Fibroblast of lung (primary cell): ENCODE results near the gene ZNF609. TPM values are rescaled to one million over a fixed set of nuclear protein-coding genes. Genes with fewer than 3 reads are reported as not detected.
A peak's percentile ranks its signal among the peaks of the same experiment; 100 is the strongest.
"Not testable (repeated sequence)": the region's sequence is repeated elsewhere in the genome, so short reads cannot be mapped to it uniquely, and the experiment has no call there.

Experiments used
- DNase-seq, 2 donors: peaks; one replicate each; pipeline versions ENCODE4 v3.0.0 to v3.0.0-alpha.2; 2010; ENCODE audit warnings: low read depth in 2 of 2
- H2AFZ ChIP-seq: 2 replicates; pipeline ENCODE4 v1.5.1; 2012; ENCODE audit warnings: low read length, control low read depth, inconsistent platforms
- H3K27ac ChIP-seq: 2 replicates; pipeline ENCODE4 v1.5.1; 2011; ENCODE audit warnings: low read length, control low read depth; ENCODE audit not compliant: insufficient read depth
- H3K27me3 ChIP-seq: 2 replicates; pipeline ENCODE4 v1.5.1; 2011; ENCODE audit warnings: mild to moderate bottlenecking, low read length; ENCODE audit not compliant: control insufficient read depth, insufficient read depth
- H3K36me3 ChIP-seq: 2 replicates; pipeline ENCODE4 v1.5.1; 2011; ENCODE audit warnings: low read length; ENCODE audit not compliant: control insufficient read depth, insufficient read depth
- H3K4me1 ChIP-seq: 2 replicates; pipeline ENCODE4 v1.5.1; 2011; ENCODE audit warnings: low read length; ENCODE audit not compliant: control insufficient read depth, insufficient read depth; ENCODE audit errors: extremely low read depth
- H3K4me2 ChIP-seq: 2 replicates; pipeline ENCODE4 v1.5.1; 2011; ENCODE audit warnings: low read length, control low read depth; ENCODE audit not compliant: insufficient read depth; ENCODE audit errors: extremely low read depth
- H3K4me3 ChIP-seq, 4 experiments: fragments of 200-600 bp in 1 of 4; sonication (generic) in 1 of 4; replicated peaks in 1 of 4; 2 replicates each; pipeline ENCODE4 v1.5.1; 2011 to 2016; ENCODE audit warnings: low read length in 4 of 4, low read depth in 3 of 4, mild to moderate bottlenecking in 3 of 4, control low read depth in 2 of 4, inconsistent platforms in 1 of 4, mixed read lengths in 1 of 4; ENCODE audit not compliant: insufficient read depth in 1 of 4; ENCODE audit errors: control extremely low read depth in 1 of 4
- H3K79me2 ChIP-seq: 2 replicates; pipeline ENCODE4 v1.5.1; 2012; ENCODE audit warnings: mild to moderate bottlenecking, low read length, inconsistent platforms; ENCODE audit not compliant: control insufficient read depth, insufficient read depth
- H3K9ac ChIP-seq: 2 replicates; pipeline ENCODE4 v1.5.1; 2011; ENCODE audit warnings: mild to moderate bottlenecking, low read length, control low read depth; ENCODE audit not compliant: insufficient read depth
- H3K9me3 ChIP-seq: 2 replicates; pipeline ENCODE4 v1.5.1; 2012; ENCODE audit warnings: low read depth, low read length; ENCODE audit not compliant: control insufficient read depth, insufficient read depth
- H4K20me1 ChIP-seq: 2 replicates; pipeline ENCODE4 v1.5.1; 2011; ENCODE audit warnings: low read length; ENCODE audit not compliant: control insufficient read depth, insufficient read depth; ENCODE audit errors: extremely low read depth
- EZH2 ChIP-seq: IDR thresholded peaks from 2 replicates; pipeline ENCODE4 v1.5.1; 2012; ENCODE audit warnings: low read length, control low read depth, mild to moderate bottlenecking; ENCODE audit errors: missing control alignments
- polyA plus RNA-seq, 2 donors: library from polyadenylated mRNA; depleted of rRNA in 1 of 2; stranded (reverse) in 1 of 2; unstranded in 1 of 2; fragments of >200 nt; gene quantifications; 2 replicates each; pipeline ENCODE4 v1.2.1, GENCODE V29; 2011 to 2012; ENCODE audit warnings: missing spikeins in 1 of 2
- total RNA-seq: library from RNA; depleted of rRNA; stranded (reverse); fragments of >200 nt; gene quantifications from 2 replicates; pipeline ENCODE4 v1.2.1, GENCODE V29; 2014
- TF ChIP-seq, protein P1 (sequence below), 2 donors: IDR thresholded peaks in 1 of 2; conservative IDR thresholded peaks in 1 of 2; 1 replicate in 1 of 2; 2 replicates in 1 of 2; pipeline ENCODE4 v1.5.1; 2011 to 2012; ENCODE audit warnings: low read length in 2 of 2, control low read depth in 1 of 2, inconsistent platforms in 1 of 2, low read depth in 1 of 2, mild to moderate bottlenecking in 1 of 2

ZNF609 gene
- total and polyA plus RNA-seq, 2 donors (not counting 1 experiment from before 2014, with no cell fraction given): 10.8 to 14.7 TPM

DNA sequence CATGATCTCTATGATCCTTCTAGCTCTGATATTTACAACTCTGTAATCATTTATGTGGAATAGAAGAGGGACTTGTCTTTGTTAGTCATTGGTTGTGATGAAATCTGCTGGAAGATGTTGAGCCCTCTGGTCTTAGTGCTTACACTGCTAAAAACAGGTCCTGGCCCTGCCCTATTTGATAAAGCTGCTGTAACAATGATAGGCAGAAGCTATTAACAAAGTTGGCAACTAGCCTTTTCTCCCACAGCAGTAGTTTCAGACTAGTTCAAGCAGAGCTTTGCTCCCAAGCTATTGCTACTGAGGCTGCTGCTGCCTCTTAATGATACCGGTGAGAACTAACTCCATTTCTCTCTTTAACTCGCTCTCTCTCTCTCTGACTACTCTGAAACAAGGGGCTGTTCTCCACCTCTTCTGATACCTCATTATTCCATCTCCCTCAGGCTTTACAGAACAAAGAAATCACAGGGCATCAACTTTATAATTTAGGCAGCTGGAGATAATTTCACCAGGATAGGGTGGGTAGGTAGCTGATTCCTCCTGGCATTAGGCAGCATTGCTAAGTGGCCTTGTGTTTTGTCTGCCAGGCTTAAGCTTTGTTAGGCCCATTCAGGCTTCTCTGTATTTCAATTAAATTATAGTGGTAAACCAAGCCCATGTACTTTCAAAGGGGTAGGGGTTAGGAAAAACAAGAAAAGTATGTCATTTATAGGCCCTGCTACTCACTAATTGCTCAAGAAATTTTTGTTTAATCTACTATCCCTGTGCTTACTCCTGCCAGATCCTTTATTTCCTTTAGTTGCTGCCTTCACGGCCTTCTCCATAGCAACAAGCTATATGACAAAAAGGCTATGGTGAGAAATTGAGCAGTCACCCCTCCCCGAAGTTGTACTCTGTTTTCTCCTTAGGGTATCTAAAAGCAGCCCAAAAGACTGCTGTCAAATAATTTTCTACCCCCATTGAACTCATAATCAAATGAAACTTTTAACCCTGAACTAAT lies 175.4 kb downstream of the ZNF609 start:
- no peak overlapping the region for H3K27ac ChIP-seq
- no peaks in the 10 kb centered on the region for H3K36me3 ChIP-seq
- no peak overlapping the region for H3K4me2 ChIP-seq
- peak; percentile 86 to 89 for DNase-seq
- TF ChIP-seq, protein P1, sequence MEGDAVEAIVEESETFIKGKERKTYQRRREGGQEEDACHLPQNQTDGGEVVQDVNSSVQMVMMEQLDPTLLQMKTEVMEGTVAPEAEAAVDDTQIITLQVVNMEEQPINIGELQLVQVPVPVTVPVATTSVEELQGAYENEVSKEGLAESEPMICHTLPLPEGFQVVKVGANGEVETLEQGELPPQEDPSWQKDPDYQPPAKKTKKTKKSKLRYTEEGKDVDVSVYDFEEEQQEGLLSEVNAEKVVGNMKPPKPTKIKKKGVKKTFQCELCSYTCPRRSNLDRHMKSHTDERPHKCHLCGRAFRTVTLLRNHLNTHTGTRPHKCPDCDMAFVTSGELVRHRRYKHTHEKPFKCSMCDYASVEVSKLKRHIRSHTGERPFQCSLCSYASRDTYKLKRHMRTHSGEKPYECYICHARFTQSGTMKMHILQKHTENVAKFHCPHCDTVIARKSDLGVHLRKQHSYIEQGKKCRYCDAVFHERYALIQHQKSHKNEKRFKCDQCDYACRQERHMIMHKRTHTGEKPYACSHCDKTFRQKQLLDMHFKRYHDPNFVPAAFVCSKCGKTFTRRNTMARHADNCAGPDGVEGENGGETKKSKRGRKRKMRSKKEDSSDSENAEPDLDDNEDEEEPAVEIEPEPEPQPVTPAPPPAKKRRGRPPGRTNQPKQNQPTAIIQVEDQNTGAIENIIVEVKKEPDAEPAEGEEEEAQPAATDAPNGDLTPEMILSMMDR (conservative IDR thresholded peaks at IDR 0.05 in 1 of 2, IDR thresholded peaks at IDR 0.05 in 1 of 2; ENCODE audit: low read depth in 1 of 2, low read length in 2 of 2): no peak
- no peak for TF ChIP-seq EZH2
- no peaks in the 10 kb centered on the region for H4K20me1 ChIP-seq
- H3K9ac ChIP-seq: no peak overlapping the region
- no peaks in the 10 kb centered on the region for H3K27me3 ChIP-seq
- H2AFZ ChIP-seq: no peak overlapping the region
- H3K79me2 ChIP-seq: peaks cover 2% of the 10 kb centered on the region
- H3K4me1 ChIP-seq: peaks cover 3% of the 10 kb centered on the region
- H3K9me3 ChIP-seq: no peaks in the 10 kb centered on the region
- no peak overlapping the region for H3K4me3 ChIP-seq

DNA sequence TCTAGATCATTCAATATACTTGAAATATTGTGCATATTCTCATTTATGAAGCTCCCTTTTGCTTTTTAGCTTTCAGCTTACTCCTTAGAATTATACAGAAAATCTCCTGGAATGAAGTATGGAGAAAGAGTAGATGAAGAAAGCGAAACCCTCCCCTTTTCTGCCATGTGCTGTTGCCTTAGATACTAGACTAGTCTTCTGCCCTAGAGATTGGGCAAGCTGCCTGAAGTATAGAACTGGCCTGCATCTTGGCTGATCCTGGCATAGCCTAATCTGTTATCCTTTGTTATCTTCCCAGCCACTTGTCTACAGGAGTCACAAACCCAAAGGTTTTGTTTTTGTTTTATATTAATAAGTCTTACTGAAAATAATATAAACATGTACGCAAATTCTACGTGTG lies 176.2 kb downstream of the ZNF609 start:
- H2AFZ ChIP-seq: no peak overlapping the region
- H3K79me2 ChIP-seq: peaks cover 2% of the 10 kb centered on the region
- no peaks in the 10 kb centered on the region for H3K27me3 ChIP-seq
- no peak overlapping the region for H3K9ac ChIP-seq
- H4K20me1 ChIP-seq: no peaks in the 10 kb centered on the region
- no peak overlapping the region for H3K4me3 ChIP-seq
- H3K27ac ChIP-seq: no peak overlapping the region
- H3K4me2 ChIP-seq: no peak overlapping the region
- H3K36me3 ChIP-seq: no peaks in the 10 kb centered on the region
- peak in 1 of 2 donors; percentile 9 for DNase-seq
- H3K4me1 ChIP-seq: peaks cover 3% of the 10 kb centered on the region
- no peaks in the 10 kb centered on the region for H3K9me3 ChIP-seq
- TF ChIP-seq, protein P1 (conservative IDR thresholded peaks at IDR 0.05 in 1 of 2, IDR thresholded peaks at IDR 0.05 in 1 of 2; ENCODE audit: low read depth in 1 of 2, low read length in 2 of 2): no peak
- TF ChIP-seq EZH2: no peak

DNA sequence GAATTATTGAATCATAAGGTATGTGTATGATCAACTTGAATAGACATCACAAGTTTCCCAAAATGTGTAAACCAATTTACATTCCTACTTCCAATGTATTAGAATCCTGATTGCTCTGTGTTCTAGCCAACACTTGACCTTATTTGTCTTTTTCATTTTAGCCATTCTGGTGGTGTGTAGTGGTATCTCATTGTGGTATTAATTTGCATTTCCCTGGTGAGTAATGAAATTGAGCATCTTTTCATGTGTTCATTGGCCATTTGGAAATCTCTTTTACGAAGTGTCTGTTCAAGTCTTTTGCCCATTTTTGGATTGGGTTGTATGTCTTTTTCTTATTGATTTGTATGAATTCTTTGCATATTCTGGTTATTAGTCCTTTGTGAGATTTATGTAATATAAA lies 177.0 kb downstream of the ZNF609 start:
- H2AFZ ChIP-seq: no peak overlapping the region
- peaks cover 3% of the 10 kb centered on the region for H3K4me1 ChIP-seq
- no peak overlapping the region for H3K4me3 ChIP-seq
- no peaks in the 10 kb centered on the region for H3K36me3 ChIP-seq
- no peaks in the 10 kb centered on the region for H3K27me3 ChIP-seq
- no peaks in the 10 kb centered on the region for H3K9me3 ChIP-seq
- H3K79me2 ChIP-seq: no peaks in the 10 kb centered on the region
- no peak overlapping the region for H3K27ac ChIP-seq
- no peak overlapping the region for H3K4me2 ChIP-seq
- TF ChIP-seq EZH2: no peak
- TF ChIP-seq, protein P1 (conservative IDR thresholded peaks at IDR 0.05 in 1 of 2, IDR thresholded peaks at IDR 0.05 in 1 of 2; ENCODE audit: low read depth in 1 of 2, low read length in 2 of 2): no peak
- H3K9ac ChIP-seq: no peak overlapping the region
- DNase-seq: no peak
- no peaks in the 10 kb centered on the region for H4K20me1 ChIP-seq

DNA sequence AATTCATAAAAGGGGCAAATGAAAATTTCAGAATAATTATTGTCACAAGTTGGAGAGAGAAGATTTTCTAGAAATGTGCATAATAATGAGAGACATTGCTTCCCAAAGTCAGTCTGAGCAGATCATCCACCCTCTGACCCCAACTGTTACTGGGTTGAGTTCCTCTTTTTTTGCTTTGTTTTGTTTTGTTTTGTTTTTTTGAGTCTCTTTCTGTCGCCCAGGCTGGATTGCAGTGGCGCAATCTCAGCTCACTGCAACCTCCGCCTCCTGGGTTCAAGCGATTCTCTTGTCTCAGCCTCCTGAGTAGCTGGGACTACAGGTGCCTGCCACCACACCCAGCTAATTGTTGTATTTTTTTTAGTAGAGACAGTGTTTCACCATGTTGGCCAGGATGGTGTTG lies 179.4 kb downstream of the ZNF609 start:
- H3K79me2 ChIP-seq, H4K20me1 ChIP-seq: not testable (repeated sequence)

More for the DNA sequence above, 179.4 kb downstream of the ZNF609 start:
- H3K9ac ChIP-seq, H3K36me3 ChIP-seq, H3K4me2 ChIP-seq, H3K27me3 ChIP-seq, H3K4me1 ChIP-seq, H3K9me3 ChIP-seq, H2AFZ ChIP-seq, H3K4me3 ChIP-seq, H3K27ac ChIP-seq, DNase-seq: not testable (repeated sequence)
